Esophagus squamous epithelium (tissue), 5 donors: ENCODE measurements around the gene PHYKPL. TPM values are rescaled to one million over a fixed set of nuclear protein-coding genes. Genes with fewer than 3 reads are reported as not detected.
A peak's percentile ranks its signal among the peaks of the same experiment; 100 is the strongest.

Experiments used
- DNase-seq: peaks from one replicate; lab custom pipeline; 2025; lab: John Stamatoyannopoulos, UW
- H3K27ac ChIP-seq, 4 donors: fragments of 200-600 bp; sonication (generic); one replicate each; pipeline ENCODE4 v1.5.1; 2016 to 2019; ENCODE audit warnings: mild to moderate bottlenecking in 1 of 4
- H3K27me3 ChIP-seq, 4 donors: fragments of 200-600 bp; sonication (generic); 1 replicate in 3 of 4; 2 replicates in 1 of 4; pipeline versions ENCODE4 v1.5.1 to v1.6.0; 2017 to 2021; ENCODE audit warnings: antibody characterized with exemption in 1 of 4
- H3K36me3 ChIP-seq, 3 donors: fragments of 200-600 bp; sonication (generic); one replicate each; pipeline ENCODE4 v1.5.1; 2016 to 2019
- H3K4me1 ChIP-seq, 3 donors: fragments of 200-600 bp; sonication (generic); one replicate each; pipeline ENCODE4 v1.5.1; 2017 to 2019
- H3K4me3 ChIP-seq, 4 donors: fragments of 200-600 bp; sonication (generic); 1 replicate in 3 of 4; 2 replicates in 1 of 4; pipeline ENCODE4 v1.5.1; 2016 to 2019; ENCODE audit warnings: mild to moderate bottlenecking in 2 of 4, moderate library complexity in 1 of 4
- H3K9me3 ChIP-seq, 3 donors: fragments of 200-600 bp; sonication (generic); one replicate each; pipeline ENCODE4 v1.5.1; 2016 to 2019
- CTCF ChIP-seq, 6 experiments: fragments of 450-650 bp in 4 of 6; fragments of 200-600 bp in 2 of 6; sonication (generic) in 2 of 6; IDR thresholded peaks; one replicate each; pipeline ENCODE4 v1.5.1; 2016 to 2019; ENCODE audit warnings: antibody characterized with exemption in 6 of 6, mild to moderate bottlenecking in 4 of 6, moderate library complexity in 4 of 6
- POLR2A ChIP-seq, 4 donors: fragments of 450-650 bp; IDR thresholded peaks; one replicate each; pipeline ENCODE4 v1.6.1; 2017; ENCODE audit warnings: antibody characterized with exemption in 4 of 4, mild to moderate bottlenecking in 4 of 4, moderate library complexity in 3 of 4
- WGBS, 2 donors: methylation state at CpG; one replicate each; pipeline ENCODE4 v1.1.5; 2018; 5-methylcytosine and 5-hydroxymethylcytosine counted together
- intact Hi-C: fragments of 100-400 bp; cut with DNase I; formaldehyde crosslinking; loops from one replicate; pipeline ENCODE4 v1.15.0; 2022
- total RNA-seq, 4 donors: library from RNA; depleted of rRNA; stranded (reverse); fragments of >200 nt; gene quantifications; one replicate each; pipeline ENCODE4 v1.1.0, GENCODE V29; 2016
- donor health status: DM: yes; HTN: yes; CAD: no.

Gene PHYKPL
- total RNA-seq, 4 donors from 2014 or later, result 15.8 to 57.4 (median 21.9) TPM

GRCh38 chr5:178207183-178207916 is 25.3 kb downstream of the PHYKPL start:
- 61 to 71% methylated on average over 4 of the region's 5 CpGs for WGBS, 2 donors
- Histone ChIP-seq H3K9me3 (no peaks in the 10 kb centered on the region), H3K36me3 (peaks cover 30 to 60% (median 45%) of the 10 kb centered on the region in 3 donors), H3K27me3 (no peaks in the 10 kb centered on the region), H3K4me1 (peaks cover 19 to 52% (median 25%) of the 10 kb centered on the region in 3 donors), H3K4me3 (no peak overlapping the region), H3K27ac (peak overlapping the region; percentile 50 to 99 (median 92))
- intact Hi-C loops, result no loop called here
- TF ChIP-seq CTCF (IDR thresholded peaks at IDR 0.05) (no peak), POLR2A (IDR thresholded peaks at IDR 0.05) (no peak)
- no peak for DNase-seq

GRCh38 chr5:178206166-178207101 is 26.2 kb downstream of the PHYKPL start:
- 33 to 38% methylated on average over 12 of the region's 12 CpGs for WGBS, 2 donors
- peak overlapping the region; percentile 86 to 99 (median 94) for H3K27ac ChIP-seq
- peak overlapping the region; percentile 78 to 100 (median 92) for H3K4me3 ChIP-seq
- TF ChIP-seq POLR2A (IDR thresholded peaks at IDR 0.05) (no peak), CTCF (IDR thresholded peaks at IDR 0.05) (no peak)
- peaks cover 19 to 60% (median 26%) of the 10 kb centered on the region in 3 donors for H3K4me1 ChIP-seq
- H3K36me3 ChIP-seq, result peaks cover 21 to 51% (median 36%) of the 10 kb centered on the region in 3 donors
- intact Hi-C loops, result no loop called here
- H3K27me3 ChIP-seq, result no peaks in the 10 kb centered on the region
- DNase-seq, result no peak
- no peaks in the 10 kb centered on the region for H3K9me3 ChIP-seq

GRCh38 chr5:178205749-178206047 is 26.9 kb downstream of the PHYKPL start:
- DNase-seq, result no peak
- no peak for TF ChIP-seq POLR2A (IDR thresholded peaks at IDR 0.05)
- no peak for TF ChIP-seq CTCF (IDR thresholded peaks at IDR 0.05)
- H3K36me3 ChIP-seq, result peaks cover 14 to 44% (median 29%) of the 10 kb centered on the region in 3 donors
- peak overlapping the region; percentile 86 to 99 (median 94) for H3K27ac ChIP-seq
- 1 to 3% methylated on average over 5 of the region's 5 CpGs for WGBS, 2 donors
- intact Hi-C loops, result no loop called here
- H3K9me3 ChIP-seq, result no peaks in the 10 kb centered on the region
- peaks cover 19 to 63% (median 32%) of the 10 kb centered on the region in 3 donors for H3K4me1 ChIP-seq
- no peaks in the 10 kb centered on the region for H3K27me3 ChIP-seq
- peak overlapping the region; percentile 78 to 100 (median 92) for H3K4me3 ChIP-seq

GRCh38 chr5:178204935-178205748 is 27.5 kb downstream of the PHYKPL start:
- intact Hi-C loops, result no loop called here
- DNase-seq, result no peak
- H3K4me1 ChIP-seq, result peaks cover 19 to 69% (median 35%) of the 10 kb centered on the region in 3 donors
- TF ChIP-seq CTCF (IDR thresholded peaks at IDR 0.05) (no peak), POLR2A (IDR thresholded peaks at IDR 0.05) (peak in 2 of 4 donors; percentile 32 to 63)
- H3K4me3 ChIP-seq, result peak overlapping the region; percentile 78 to 100 (median 92)
- H3K9me3 ChIP-seq, result no peaks in the 10 kb centered on the region
- no peaks in the 10 kb centered on the region for H3K27me3 ChIP-seq
- 0% methylated on average over 1 of the region's 90 CpGs for WGBS, 2 donors
- peaks cover 9 to 38% (median 23%) of the 10 kb centered on the region in 3 donors for H3K36me3 ChIP-seq
- peak overlapping the region; percentile 86 to 99 (median 94) for H3K27ac ChIP-seq
